Mammary epithelial cell (primary cell): Measurements from ENCODE around the gene FAM13A.

Experiments
- CTCF ChIP-seq, 2 donors: IDR thresholded peaks in 1 of 2; conservative IDR thresholded peaks in 1 of 2; 2 replicates each; pipeline ENCODE4 v1.5.1; 2011 to 2012; ENCODE audit warnings: inconsistent platforms in 2 of 2, low read length in 2 of 2, mild to moderate bottlenecking in 2 of 2, control low read depth in 1 of 2, low read depth in 1 of 2; ENCODE audit not compliant: insufficient read depth in 1 of 2; ENCODE audit errors: extremely low read depth in 1 of 2
- EZH2 ChIP-seq: IDR thresholded peaks from 2 replicates; pipeline ENCODE4 v1.6.1; 2012; ENCODE audit warnings: low read length, inconsistent platforms, borderline replicate concordance

GRCh38 chr4:88702782-88703181 lies 354.2 kb downstream of the FAM13A start:
- TF ChIP-seq CTCF (conservative IDR thresholded peaks at IDR 0.05 in 1 of 2, IDR thresholded peaks at IDR 0.05 in 1 of 2; ENCODE audit: extremely low read depth in 1 of 2, insufficient read depth in 1 of 2, low read depth in 1 of 2, low read length in 2 of 2) (no peak), EZH2 (no peak)
